Fibroblast of the conjunctiva (primary cell): Measurements from ENCODE around the gene LDB2.
A peak's percentile ranks its signal among the peaks of the same experiment; 100 is the strongest.

ENCODE experiments used
- DNase-seq: peaks from one replicate; pipeline ENCODE4 v3.0.0-alpha.2; 2010; ENCODE audit warnings: low read depth

The LDB2 gene

GRCh38 chr4:16721613-16722291, 176.7 kb downstream of the LDB2 start:
- DNase-seq, result peak; percentile 8

- no peak for DNase-seq
These were observed 177.7 kb downstream of the LDB2 start for GRCh38 chr4:16720761-16721160.

- no peak for DNase-seq
These were observed 181.0 kb downstream of the LDB2 start for GRCh38 chr4:16717266-16717970.

- DNase-seq, result no peak
These were observed 183.0 kb downstream of the LDB2 start for GRCh38 chr4:16715482-16715881.

GRCh38 chr4:16714191-16714590, 184.3 kb downstream of the LDB2 start:
- DNase-seq, result no peak

- DNase-seq, result no peak
These were observed 184.7 kb downstream of the LDB2 start for GRCh38 chr4:16713696-16714095.

GRCh38 chr4:16713271-16713670, 185.2 kb downstream of the LDB2 start:
- DNase-seq, result no peak

GRCh38 chr4:16710198-16710597, 188.2 kb downstream of the LDB2 start:
- DNase-seq, result no peak

- DNase-seq, result no peak
These were observed 190.6 kb downstream of the LDB2 start for GRCh38 chr4:16707874-16708273.

- DNase-seq, result no peak
These were observed 192.2 kb downstream of the LDB2 start for GRCh38 chr4:16706251-16706650.

GRCh38 chr4:16705341-16705740, 193.1 kb downstream of the LDB2 start:
- no peak for DNase-seq

- DNase-seq, result no peak
These were observed 194.0 kb downstream of the LDB2 start for GRCh38 chr4:16704489-16704888.

- DNase-seq, result no peak
These were observed 202.5 kb downstream of the LDB2 start for GRCh38 chr4:16695896-16696295.

- DNase-seq, result no peak
These were observed 203.6 kb downstream of the LDB2 start for GRCh38 chr4:16694884-16695276.

- DNase-seq, result no peak
These were observed 204.1 kb downstream of the LDB2 start for GRCh38 chr4:16694173-16694883.

GRCh38 chr4:16693641-16694040, 204.8 kb downstream of the LDB2 start:
- no peak for DNase-seq

- DNase-seq, result no peak
These were observed 205.4 kb downstream of the LDB2 start for GRCh38 chr4:16692961-16693506.

- no peak for DNase-seq
These were observed 205.9 kb downstream of the LDB2 start for GRCh38 chr4:16692524-16692923.

- DNase-seq, result no peak
These were observed 206.4 kb downstream of the LDB2 start for GRCh38 chr4:16692046-16692445.

- no peak for DNase-seq
These were observed 207.0 kb downstream of the LDB2 start for GRCh38 chr4:16691450-16691849.

GRCh38 chr4:16687845-16688244, 210.6 kb downstream of the LDB2 start:
- no peak for DNase-seq

GRCh38 chr4:16687011-16687410, 211.4 kb downstream of the LDB2 start:
- DNase-seq, result no peak

GRCh38 chr4:16686195-16686594, 212.2 kb downstream of the LDB2 start:
- DNase-seq, result peak; percentile 61
